ENCODE data around the gene MAP3K20.

DNA sequence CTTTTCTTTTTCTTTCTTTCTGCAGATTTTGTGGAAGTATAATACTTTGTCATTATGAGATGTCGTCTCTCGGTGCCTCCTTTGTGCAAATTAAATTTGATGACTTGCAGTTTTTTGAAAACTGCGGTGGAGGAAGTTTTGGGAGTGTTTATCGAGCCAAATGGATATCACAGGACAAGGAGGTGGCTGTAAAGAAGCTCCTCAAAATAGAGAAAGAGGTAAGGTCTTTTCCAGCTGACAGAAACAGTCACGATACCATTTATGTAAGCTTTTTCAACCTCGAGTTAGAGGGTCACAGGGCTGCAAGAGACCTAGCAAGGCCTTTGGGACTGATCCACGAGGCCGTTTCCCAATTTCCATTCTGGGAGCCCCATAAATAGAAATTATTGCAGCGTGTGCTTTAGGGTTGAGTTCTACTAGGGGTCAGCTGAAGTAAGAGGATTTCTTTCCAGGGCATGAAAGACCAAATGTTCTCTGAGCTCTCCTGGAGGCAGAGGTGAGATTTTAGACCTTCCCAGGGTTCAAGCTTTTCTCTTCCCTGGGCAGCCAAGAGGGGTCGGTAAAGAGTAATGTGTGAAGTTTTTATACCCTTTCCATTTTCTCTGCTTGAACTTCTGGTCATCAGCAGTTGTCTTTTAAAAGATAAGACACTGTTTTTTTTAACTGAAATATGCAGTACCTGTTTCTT is 15.5 kb downstream of the MAP3K20 start:
- TF ChIP-seq, protein P1, sequence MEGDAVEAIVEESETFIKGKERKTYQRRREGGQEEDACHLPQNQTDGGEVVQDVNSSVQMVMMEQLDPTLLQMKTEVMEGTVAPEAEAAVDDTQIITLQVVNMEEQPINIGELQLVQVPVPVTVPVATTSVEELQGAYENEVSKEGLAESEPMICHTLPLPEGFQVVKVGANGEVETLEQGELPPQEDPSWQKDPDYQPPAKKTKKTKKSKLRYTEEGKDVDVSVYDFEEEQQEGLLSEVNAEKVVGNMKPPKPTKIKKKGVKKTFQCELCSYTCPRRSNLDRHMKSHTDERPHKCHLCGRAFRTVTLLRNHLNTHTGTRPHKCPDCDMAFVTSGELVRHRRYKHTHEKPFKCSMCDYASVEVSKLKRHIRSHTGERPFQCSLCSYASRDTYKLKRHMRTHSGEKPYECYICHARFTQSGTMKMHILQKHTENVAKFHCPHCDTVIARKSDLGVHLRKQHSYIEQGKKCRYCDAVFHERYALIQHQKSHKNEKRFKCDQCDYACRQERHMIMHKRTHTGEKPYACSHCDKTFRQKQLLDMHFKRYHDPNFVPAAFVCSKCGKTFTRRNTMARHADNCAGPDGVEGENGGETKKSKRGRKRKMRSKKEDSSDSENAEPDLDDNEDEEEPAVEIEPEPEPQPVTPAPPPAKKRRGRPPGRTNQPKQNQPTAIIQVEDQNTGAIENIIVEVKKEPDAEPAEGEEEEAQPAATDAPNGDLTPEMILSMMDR (IDR thresholded peaks at IDR 0.05) = no peak
- no peak for TF ChIP-seq POLR2A (IDR thresholded peaks at IDR 0.05)

Data from thyroid gland (tissue), 4 donors.